ENCODE results near the gene LRCOL1. TPM values are rescaled to one million over a fixed set of nuclear protein-coding genes. Genes with fewer than 3 reads are reported as not detected.

The LRCOL1 gene
- total RNA-seq, 1 donor from 2014 or later, result 1.8 TPM

GRCh38 chr12:132585177-132585576 lies 25.2 kb downstream of the LRCOL1 start:
- H3K27me3 ChIP-seq, result no peaks in the 10 kb centered on the region
- no peaks in the 10 kb centered on the region for H3K4me1 ChIP-seq
- no peaks in the 10 kb centered on the region for H3K9me3 ChIP-seq
- TF ChIP-seq CTCF (IDR thresholded peaks at IDR 0.05), result no peak
- ATAC-seq, result no peak
- H3K27ac ChIP-seq, result no peak overlapping the region
- DNase-seq, result no peak
- H3K36me3 ChIP-seq, result peaks cover 6% of the 10 kb centered on the region
- H3K4me3 ChIP-seq, result no peak overlapping the region
- intact Hi-C loops (cut with DNase I), result no loop called here

- DNase-seq, result no peak
- no peaks in the 10 kb centered on the region for H3K9me3 ChIP-seq
Observed at GRCh38 chr12:132584429-132584828, 26.0 kb downstream of the LRCOL1 start.

GRCh38 chr12:132583736-132584135 lies 26.6 kb downstream of the LRCOL1 start:
- H3K27ac ChIP-seq, result no peak overlapping the region
- intact Hi-C loops (cut with DNase I), result no loop called here
- no peaks in the 10 kb centered on the region for H3K4me1 ChIP-seq
- H3K27me3 ChIP-seq, result no peaks in the 10 kb centered on the region
- TF ChIP-seq CTCF (IDR thresholded peaks at IDR 0.05), result no peak
- ATAC-seq (no peak), DNase-seq (no peak)
- H3K4me3 ChIP-seq, result no peak overlapping the region
- peaks cover 6% of the 10 kb centered on the region for H3K36me3 ChIP-seq
- no peaks in the 10 kb centered on the region for H3K9me3 ChIP-seq

More at GRCh38 chr12:132584429-132584828, 26.0 kb downstream of the LRCOL1 start:
- Histone ChIP-seq H3K36me3 (peaks cover 6% of the 10 kb centered on the region), H3K4me1 (no peaks in the 10 kb centered on the region), H3K27me3 (no peaks in the 10 kb centered on the region), H3K4me3 (no peak overlapping the region), H3K27ac (no peak overlapping the region)
- no peak for ATAC-seq
- TF ChIP-seq CTCF (IDR thresholded peaks at IDR 0.05), result no peak
- intact Hi-C loops (cut with DNase I), result no loop called here

GRCh38 chr12:132583411-132583710 lies 27.0 kb downstream of the LRCOL1 start:
- DNase-seq (no peak), ATAC-seq (no peak)
- peaks cover 6% of the 10 kb centered on the region for H3K36me3 ChIP-seq
- TF ChIP-seq CTCF (IDR thresholded peaks at IDR 0.05), result no peak
- H3K4me3 ChIP-seq, result no peak overlapping the region
- H3K9me3 ChIP-seq, result no peaks in the 10 kb centered on the region
- no peak overlapping the region for H3K27ac ChIP-seq
- intact Hi-C loops (cut with DNase I), result no loop called here
- H3K27me3 ChIP-seq, result no peaks in the 10 kb centered on the region
- no peaks in the 10 kb centered on the region for H3K4me1 ChIP-seq

- intact Hi-C loops (cut with DNase I), result no loop called here
- no peak overlapping the region for H3K27ac ChIP-seq
- H3K9me3 ChIP-seq, result no peaks in the 10 kb centered on the region
- ATAC-seq, result no peak
- peaks cover 6% of the 10 kb centered on the region for H3K36me3 ChIP-seq
- no peak for DNase-seq
- H3K27me3 ChIP-seq, result no peaks in the 10 kb centered on the region
- no peaks in the 10 kb centered on the region for H3K4me1 ChIP-seq
- TF ChIP-seq CTCF (IDR thresholded peaks at IDR 0.05), result no peak
- peak overlapping the region; percentile 23 for H3K4me3 ChIP-seq
Observed at GRCh38 chr12:132582582-132583410, 27.6 kb downstream of the LRCOL1 start.

GRCh38 chr12:132582058-132582420 lies 28.3 kb downstream of the LRCOL1 start:
- ATAC-seq (peak; percentile 5), DNase-seq (no peak)
- Histone ChIP-seq H3K27ac (no peak overlapping the region), H3K4me3 (no peak overlapping the region), H3K9me3 (no peaks in the 10 kb centered on the region), H3K36me3 (peaks cover 14% of the 10 kb centered on the region), H3K27me3 (no peaks in the 10 kb centered on the region), H3K4me1 (no peaks in the 10 kb centered on the region)
- intact Hi-C loops (cut with DNase I), result no loop called here
- no peak for TF ChIP-seq CTCF (IDR thresholded peaks at IDR 0.05)

All from upper lobe of right lung (tissue), 1 donor.